NCI-H69 (cell line): Measurements from ENCODE around the gene ELOA2.
"Not testable (repeated sequence)": the region's sequence is repeated elsewhere in the genome, so short reads cannot be mapped to it uniquely, and the experiment has no call there.

ENCODE experiments used
- DNase-seq: peaks from one replicate; lab custom pipeline; 2025; lab: John Stamatoyannopoulos, UW

ELOA2 gene, protein sequence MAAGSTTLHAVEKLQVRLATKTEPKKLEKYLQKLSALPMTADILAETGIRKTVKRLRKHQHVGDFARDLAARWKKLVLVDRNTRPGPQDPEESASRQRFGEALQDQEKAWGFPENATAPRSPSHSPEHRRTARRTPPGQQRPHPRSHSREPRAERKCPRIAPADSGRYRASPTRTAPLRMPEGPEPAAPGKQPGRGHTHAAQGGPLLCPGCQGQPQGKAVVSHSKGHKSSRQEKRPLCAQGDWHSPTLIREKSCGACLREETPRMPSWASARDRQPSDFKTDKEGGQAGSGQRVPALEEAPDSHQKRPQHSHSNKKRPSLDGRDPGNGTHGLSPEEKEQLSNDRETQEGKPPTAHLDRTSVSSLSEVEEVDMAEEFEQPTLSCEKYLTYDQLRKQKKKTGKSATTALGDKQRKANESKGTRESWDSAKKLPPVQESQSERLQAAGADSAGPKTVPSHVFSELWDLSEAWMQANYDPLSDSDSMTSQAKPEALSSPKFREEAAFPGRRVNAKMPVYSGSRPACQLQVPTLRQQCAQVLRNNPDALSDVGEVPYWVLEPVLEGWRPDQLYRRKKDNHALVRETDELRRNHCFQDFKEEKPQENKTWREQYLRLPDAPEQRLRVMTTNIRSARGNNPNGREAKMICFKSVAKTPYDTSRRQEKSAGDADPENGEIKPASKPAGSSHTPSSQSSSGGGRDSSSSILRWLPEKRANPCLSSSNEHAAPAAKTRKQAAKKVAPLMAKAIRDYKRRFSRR

DNA sequence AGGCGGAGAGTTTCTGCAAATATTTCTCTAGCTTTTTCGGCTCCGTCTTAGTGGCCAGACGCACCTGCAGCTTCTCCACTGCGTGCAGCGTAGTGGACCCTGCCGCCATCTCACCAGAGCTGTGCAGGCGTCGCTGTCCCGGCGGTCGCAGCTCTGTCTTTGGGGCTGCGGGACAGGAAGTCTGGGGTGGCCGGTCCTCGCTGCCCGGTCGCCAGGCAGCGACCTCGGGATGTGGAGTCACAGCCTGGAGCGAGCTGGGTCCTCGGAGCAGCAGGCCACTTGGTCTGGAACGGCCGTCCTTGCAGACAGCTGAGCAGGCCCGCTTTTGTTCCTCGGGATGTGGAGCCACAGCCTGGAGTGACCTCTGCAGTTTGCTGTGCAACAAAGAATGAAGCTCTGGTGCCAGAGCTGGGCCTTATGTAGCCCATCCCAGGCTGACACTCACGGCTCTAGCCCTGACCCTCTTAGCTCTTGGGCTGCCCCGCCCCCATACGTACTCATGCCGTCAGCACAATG, at the start of gene ELOA2:
Gene ELOA2 (minus strand): TSS at position 466 of the 516 bp plus-strand sequence. CDS start 357 bp downstream, at position 109.
- no peak for DNase-seq

DNA sequence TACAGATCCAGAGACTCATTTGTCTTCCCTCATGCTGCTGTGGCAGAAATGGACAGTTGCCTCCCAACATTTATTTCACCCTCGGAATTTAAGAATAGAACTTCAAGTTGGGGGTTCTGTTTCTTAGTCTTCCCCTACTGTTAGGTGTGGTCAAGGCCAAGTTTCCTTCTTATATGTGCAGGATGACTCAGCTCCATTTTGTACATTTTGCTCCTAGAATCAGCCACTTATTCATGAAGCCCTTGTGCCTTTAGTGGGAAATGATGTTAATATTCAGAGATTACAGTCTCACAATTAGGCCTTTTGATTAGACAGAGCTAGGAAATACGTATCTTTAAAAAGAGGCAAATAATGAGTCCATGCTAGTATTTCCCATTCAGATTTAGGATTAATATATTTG, 46.2 kb upstream of the ELOA2 start:
- no peak for DNase-seq

DNA sequence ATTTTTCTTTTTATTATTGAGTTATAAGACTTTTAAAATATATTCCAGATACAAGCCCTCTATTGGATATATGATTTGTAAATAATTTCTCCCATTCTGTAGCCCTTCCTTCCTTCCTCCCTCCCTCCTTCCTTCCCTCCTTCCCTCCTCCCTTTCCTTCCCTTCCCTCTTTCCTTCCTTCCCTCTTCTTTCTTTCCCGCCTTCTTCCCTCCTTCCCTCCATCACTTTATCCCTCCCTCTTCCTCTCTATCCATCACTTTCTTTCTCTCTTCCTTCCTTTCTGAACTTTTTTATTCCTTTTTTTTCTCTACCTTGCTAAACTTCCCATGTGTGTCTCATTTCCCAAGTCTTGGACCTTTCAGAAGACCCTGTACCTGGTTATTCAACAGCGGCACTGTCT, 45.5 kb upstream of the ELOA2 start:
- no peak for DNase-seq

DNA sequence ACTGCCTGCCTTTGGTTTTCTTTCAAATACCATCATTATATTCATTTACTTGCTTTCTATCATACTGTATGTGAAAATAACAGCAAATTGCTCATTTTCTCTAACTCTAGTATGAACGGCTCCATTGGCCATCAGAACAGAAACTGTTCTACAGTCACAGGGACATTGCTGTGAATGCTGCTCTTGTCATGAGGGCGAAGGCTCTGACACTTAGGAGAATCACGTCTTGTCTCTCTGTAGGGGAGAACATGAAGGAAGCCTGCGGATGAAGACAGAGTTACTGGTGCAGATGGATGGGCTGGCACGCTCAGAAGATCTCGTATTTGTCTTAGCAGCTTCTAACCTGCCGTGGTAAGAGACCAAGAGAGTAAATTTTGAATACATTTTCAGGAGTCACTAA, 41.7 kb upstream of the ELOA2 start:
- DNase-seq: no peak

DNA sequence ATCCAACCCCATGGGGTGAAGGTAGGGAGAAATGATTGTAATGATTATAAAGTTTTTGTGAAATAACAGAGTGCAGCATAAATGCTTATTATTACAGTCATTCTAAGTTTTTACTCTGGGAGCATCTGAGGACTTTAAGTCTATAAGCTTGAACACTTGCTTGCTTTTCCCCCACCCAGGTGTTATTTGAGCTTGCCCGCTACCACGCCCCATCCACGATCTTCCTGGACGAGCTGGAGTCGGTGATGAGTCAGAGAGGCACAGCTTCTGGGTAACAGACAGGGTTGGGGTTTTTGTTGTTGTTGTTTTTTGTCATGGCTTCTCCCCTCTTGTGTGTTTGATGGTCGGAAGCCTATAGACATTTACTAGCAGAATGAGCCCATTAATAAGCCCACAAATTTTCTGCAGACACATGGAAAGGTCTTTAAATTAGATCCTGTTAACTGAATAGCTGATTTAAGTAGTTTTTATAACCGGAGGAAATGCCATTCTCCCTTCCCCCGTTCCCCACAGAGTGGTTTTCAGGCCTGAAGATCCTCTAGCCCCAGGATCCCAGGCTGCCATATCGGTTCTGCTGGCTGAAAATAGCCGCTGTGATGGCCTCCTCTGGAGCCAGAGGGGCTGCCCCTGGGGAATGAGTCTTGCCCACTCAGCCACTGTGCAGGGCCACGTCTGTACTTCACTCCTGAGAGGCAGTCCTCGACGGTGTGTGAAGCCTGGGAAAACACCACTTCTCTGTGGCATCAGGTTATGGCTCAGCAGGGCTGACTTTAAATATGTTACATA, 39.9 kb upstream of the ELOA2 start:
- peak; percentile 61 for DNase-seq

DNA sequence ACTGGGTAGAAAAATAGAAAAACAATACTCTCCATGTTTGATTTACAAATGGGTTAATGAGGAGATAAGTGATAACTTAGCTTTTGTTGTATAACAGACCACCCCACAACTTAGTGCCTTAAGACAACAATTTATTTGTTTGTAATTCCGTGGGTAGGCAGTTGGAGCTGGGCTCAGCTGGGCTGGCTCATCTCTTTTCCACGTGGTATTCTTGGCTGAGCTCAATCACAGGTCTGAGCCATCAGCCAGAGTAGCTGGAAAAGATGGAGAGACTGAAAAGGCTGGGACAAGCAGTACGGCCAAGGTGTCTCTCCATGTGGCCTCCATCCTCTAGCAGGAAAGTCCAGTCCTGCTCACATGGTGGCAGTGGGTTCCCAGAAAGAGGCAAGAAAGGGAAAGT, 32.2 kb upstream of the ELOA2 start:
- no peak for DNase-seq

DNA sequence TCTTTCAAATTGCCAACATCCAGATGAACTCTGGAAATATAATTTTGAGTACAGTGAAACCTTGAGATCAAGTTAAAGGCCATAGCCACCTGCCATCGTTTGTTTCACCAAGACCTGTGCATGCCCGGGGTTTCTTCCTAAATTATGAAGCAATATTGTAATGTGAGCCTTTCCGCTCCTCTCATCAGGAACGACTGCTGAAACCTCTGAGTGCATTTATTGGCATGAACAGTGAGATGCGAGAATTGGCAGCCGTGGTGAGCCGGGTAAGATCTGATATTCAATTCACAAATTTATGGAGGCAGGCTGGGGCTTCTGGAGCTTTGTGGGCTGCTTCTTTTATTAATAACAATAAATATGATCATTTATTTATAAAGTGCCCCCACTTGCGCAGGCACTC, 27.7 kb upstream of the ELOA2 start:
- no peak for DNase-seq

DNA sequence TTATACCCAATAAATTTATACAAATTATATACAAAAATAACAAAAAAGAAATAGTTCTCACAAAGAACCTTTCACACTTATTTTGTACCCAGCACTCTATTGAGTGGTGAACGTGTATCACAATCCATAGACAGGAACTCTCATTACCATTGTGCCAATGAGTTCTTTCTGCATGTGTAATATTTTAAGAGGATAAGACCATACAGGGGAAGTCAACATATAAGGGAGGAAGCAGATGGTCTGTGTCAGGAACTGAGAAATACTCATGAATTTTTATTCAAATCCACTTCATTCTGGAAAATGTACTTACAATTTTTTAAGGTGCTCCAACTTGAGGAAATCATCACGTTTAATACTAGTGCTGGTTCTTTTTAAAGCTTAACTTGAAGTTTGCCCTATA, 27.1 kb upstream of the ELOA2 start:
- DNase-seq: no peak

DNA sequence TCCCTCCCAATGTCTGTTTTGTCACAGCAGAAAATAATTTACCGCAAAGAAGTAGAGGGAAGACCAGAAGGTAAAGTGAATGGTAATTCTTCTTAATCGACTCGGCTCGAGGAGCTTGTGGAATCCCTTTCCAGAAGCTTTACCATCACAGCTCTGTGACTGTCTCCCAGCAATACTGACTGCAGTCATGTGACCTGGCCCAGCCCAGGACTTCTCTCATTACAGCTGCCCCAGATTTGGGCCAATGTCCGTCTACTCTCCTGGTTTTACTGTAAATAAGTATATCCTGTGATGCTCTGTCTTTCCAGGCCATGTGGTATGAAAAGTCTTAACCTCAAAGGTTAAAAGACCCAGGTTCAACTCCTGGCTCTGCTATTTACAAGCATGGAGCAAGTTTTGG, 18.9 kb upstream of the ELOA2 start:
- DNase-seq: no peak

DNA sequence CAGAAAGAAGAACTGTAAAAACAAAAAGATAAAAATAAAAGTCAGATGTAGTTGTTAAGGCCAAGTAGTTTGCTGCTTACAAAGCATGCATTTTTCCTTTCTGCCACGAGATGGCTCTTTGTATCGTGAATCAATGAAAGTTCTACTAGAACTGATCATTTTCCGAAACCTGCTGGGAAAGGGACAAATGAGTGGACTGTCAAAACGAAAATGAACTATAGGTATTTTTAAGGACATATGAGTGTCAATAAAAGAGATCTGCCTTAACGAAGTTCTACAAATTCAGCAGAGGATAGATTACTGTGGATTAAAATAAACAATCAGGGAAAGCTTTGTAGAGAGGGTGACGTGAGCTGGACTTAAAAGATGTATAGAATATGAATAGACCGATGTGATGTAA, 15.0 kb upstream of the ELOA2 start:
- DNase-seq: peak; percentile 63

DNA sequence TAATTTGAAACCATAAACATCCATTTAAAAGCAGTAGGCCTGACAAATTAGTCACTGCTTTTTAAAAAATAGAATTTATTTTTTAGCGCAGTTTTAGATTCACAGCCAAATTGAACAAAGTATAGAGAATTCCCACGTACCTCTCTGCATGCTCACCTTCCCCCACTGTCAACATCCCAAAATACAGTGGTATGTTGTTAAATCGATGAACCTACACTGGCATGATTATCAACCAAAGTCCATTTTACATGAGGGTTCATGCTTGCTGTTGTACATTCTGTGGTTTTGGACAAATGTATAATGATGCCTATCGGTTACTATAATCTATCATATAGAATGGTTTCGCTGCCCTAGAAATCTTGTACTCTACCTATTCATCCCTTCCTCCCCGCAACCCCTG, 5.6 kb upstream of the ELOA2 start:
- DNase-seq: no peak

DNA sequence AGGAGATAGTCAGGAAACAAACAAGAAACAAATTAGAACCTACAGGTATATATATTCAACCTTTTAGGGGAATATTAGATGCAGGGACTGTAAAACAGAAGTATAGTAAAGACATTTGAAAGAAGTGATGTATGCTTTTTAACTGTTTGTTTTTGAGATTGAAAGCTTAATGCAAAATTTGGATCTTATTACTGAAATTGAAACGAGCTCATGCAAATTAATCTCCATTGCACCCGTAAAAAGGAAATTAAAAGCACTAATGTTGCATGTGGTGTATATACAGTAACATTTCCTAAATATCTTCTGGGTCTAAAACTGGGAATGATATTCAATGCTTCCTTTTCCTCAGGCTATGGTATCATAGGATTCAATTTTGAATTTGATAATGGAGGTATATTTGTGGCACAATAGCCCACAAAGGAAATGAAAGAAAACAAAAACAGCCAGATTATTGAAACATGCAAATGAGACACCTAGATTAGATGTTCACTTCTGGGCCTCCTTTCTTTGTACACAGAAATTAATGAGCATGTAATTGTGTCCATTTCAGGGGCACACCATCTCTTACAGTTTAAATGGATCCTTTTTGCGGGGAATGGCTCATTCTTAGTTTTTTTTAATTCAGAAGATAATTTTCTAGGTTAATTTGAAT, 1.6 kb upstream of the ELOA2 start:
- no peak for DNase-seq

DNA sequence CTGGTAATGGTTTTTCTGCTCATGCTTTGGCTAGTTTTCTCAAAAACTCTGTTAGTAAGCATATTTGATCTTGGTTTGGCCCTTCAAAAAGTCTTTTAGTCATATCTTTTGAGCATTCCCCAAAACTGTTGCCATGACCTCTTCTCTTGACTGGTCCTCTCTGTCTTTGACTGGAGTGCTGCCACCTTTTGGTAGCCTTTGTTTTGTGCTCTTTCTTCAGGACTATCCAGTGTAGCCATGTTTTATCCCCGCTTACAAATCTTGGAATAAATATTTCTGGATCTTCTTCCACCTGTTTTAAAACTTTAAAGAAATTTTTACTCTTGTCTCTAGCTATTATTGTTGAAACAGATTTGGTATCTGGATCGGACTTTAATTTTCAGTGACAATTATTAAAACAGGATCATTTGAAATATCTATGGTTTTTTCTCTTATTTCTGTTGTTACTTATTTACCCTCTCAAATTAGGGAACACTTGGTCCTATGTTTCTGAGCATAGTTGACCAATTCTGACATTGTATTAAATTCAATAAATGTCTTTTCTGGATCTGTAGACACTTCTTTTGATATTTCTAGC, 965 bp upstream of the ELOA2 start:
- peak; percentile 63 for DNase-seq

DNA sequence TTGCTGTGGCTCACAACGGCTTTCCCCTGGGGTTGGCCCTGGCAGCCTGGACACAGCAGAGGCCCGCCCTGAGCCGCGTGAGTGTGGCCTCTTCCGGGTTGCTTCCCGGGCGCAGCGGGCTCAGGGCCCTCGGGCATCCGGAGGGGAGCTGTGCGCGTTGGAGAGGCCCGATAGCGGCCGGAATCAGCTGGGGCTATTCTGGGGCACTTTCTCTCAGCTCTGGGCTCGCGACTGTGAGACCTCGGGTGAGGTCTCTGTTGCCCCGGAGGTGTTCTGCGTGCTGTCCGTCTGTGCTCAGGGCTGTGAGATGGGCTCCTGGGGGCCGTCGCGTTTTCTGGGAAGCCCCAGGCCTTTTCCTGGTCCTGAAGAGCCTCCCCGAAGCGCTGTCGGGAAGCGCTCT, 830 bp downstream of the ELOA2 start:
- DNase-seq: not testable (repeated sequence)

DNA sequence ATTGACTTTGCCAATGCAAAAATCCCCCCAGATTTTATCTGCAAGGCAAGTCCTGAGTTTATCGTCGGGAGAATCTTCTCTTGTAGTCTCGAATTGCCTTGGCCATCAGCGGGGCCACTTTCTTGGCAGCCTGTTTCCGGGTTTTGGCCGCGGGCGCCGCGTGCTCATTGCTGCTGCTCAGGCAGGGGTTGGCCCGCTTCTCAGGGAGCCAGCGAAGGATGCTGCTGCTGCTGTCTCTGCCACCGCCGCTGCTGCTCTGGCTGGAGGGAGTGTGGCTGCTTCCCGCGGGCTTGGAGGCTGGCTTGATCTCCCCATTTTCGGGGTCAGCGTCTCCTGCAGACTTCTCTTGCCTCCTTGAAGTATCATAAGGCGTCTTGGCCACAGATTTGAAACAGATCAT, 2.5 kb downstream of the ELOA2 start:
- peak; percentile 49 for DNase-seq

DNA sequence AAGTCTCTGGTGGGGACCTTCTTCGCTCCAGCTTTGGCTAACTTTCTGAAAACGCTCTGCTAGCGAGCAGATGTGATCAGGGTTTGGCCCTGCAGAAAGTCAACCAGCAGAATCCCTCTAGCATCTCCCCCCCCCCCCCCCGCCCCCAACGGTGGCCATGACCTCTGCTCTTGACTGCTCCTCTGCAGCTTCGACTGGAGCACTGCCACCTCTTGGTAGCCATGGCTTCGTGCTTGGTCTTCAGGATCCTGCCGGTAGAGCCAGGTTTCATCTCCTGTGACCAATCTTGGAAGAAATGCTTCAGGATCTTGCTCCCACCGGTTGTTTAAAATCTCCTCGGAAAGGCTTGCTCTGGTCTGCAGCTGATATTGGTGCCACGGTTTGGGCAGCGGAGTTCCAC, 4.5 kb downstream of the ELOA2 start:
- DNase-seq: not testable (repeated sequence)

DNA sequence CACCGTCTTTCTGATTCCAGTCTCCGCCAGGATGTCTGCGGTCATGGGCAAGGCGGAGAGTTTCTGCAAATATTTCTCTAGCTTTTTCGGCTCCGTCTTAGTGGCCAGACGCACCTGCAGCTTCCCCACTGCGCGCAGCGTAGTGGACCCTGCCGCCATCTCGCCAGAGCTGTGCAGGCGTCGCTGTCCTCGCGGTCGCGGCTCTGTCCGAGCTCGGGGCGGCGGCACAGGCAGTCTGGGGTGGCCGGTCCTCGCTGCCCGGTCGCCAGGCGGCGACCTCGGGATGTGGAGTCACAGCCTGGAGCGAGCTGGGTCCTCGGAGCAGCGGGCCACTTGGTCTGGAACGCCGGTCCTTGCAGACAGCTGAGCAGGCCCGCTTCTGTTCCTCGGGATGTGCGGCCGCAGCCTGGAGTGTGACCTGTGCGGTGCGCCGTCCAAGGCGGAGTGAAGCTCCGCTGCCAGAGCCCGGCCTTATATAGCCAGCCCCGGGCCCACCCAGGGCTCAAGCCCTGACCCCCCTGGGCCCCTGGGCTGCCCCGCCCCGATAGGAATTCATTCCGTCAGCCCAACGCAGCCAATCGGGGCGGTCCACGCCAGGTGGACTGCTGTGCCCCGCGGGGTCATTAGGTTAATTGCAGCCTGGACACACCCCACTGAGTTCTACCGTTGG, 5.6 kb downstream of the ELOA2 start:
- not testable (repeated sequence) for DNase-seq

DNA sequence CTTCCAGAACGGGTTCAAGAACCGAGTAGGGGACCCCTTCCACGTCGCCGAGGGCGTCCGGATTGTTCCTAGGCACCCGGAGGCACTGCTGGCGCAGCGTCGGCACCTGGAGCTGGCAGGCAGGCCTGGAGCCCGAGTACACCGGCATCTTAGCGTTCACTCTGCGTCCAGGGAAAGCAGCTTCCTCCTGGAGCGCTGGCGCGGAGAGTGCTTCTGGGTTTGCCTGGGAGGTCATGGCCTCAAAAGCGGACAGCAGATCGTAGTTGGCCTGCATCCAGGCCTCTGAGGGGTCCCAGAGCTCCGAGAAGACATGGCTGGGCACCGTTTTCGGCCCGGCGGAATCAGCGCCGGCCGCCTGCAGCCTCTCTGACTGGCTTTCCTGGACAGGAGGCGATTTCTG, 6.7 kb downstream of the ELOA2 start:
- not testable (repeated sequence) for DNase-seq

DNA sequence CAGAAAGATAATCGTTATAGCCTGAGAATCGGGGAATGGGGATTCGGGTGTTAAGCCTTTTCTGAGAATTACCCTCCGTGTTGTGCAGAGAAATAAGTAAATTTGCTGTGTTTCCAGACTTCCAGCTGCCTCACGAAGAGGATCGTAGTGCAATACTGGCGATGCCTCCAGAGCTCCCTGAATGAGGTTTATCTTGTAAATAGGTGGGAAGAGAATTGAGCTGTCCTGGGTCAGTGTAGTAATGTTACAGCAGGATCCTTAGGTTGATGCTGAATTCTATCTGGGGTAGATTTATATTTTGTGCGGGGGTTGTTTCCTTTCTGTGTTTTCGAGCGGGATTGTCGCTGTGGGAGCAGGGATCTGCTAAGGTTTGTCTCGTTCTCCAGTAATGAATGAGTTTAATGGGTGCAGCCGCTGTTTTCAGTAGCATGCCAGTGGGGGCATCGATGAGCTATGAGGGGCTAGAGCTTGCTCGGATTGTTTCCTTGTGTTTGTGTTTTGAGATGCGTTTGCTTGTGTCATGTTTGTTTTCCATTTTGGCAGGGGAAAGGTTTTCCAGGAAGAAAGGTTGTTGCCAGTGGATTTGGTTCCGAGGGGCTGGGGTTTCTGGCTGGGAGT, 9.8 kb downstream of the ELOA2 start:
- not testable (repeated sequence) for DNase-seq

DNA sequence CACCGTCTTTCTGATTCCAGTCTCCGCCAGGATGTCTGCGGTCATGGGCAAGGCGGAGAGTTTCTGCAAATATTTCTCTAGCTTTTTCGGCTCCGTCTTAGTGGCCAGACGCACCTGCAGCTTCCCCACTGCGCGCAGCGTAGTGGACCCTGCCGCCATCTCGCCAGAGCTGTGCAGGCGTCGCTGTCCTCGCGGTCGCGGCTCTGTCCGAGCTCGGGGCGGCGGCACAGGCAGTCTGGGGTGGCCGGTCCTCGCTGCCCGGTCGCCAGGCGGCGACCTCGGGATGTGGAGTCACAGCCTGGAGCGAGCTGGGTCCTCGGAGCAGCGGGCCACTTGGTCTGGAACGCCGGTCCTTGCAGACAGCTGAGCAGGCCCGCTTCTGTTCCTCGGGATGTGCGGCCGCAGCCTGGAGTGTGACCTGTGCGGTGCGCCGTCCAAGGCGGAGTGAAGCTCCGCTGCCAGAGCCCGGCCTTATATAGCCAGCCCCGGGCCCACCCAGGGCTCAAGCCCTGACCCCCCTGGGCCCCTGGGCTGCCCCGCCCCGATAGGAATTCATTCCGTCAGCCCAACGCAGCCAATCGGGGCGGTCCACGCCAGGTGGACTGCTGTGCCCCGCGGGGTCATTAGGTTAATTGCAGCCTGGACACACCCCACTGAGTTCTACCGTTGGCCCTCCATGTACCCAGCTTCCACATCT, 11.5 kb downstream of the ELOA2 start:
- DNase-seq: not testable (repeated sequence)
